Activated T-cell treated with anti-CD3 and anti-CD28 coated beads, Interleukin-2, amount 50 U/mL, for 72 hours (primary cell): Measurements from ENCODE around the gene FBXW10B. TPM values are rescaled to one million over a fixed set of nuclear protein-coding genes. Genes with fewer than 3 reads are reported as not detected.
"Not testable (repeated sequence)": the region's sequence is repeated elsewhere in the genome, so short reads cannot be mapped to it uniquely, and the experiment has no call there.

Experiments
- ATAC-seq, 2 donors: fragments of 150-1000 bp; cut with Tn5 transposase; replicated peaks in 1 of 2; 2 replicates each; pipeline ENCODE4 v1.10.0; 2021; ENCODE audit warnings: moderate library complexity in 2 of 2, mild to moderate bottlenecking in 1 of 2
- DNase-seq, 2 donors: peaks; one replicate each; pipeline ENCODE4 v3.0.0; 2021 to 2022; ENCODE audit warnings: mixed read lengths in 1 of 2
- H3K27ac Mint-ChIP-seq: one replicate; pipeline ENCODE4 v1.8.0; 2022; ENCODE audit warnings: mild to moderate bottlenecking, moderate library complexity, mixed read lengths
- H3K27me3 Mint-ChIP-seq: one replicate; pipeline ENCODE4 v1.8.0; 2022; ENCODE audit warnings: low read depth, mixed read lengths
- H3K36me3 Mint-ChIP-seq, 2 donors: one replicate each; pipeline ENCODE4 v1.8.0; 2022; ENCODE audit warnings: mixed read lengths in 2 of 2, mild to moderate bottlenecking in 1 of 2; ENCODE audit not compliant: insufficient read depth in 2 of 2
- H3K4me1 Mint-ChIP-seq: one replicate; pipeline ENCODE4 v1.8.0; 2022; ENCODE audit warnings: low read depth, mixed read lengths
- H3K4me3 Mint-ChIP-seq, 2 donors: one replicate each; pipeline ENCODE4 v1.8.0; 2022; ENCODE audit warnings: mild to moderate bottlenecking in 2 of 2, mixed read lengths in 2 of 2, moderate library complexity in 2 of 2
- H3K9me3 Mint-ChIP-seq, 2 donors: one replicate each; pipeline ENCODE4 v1.8.0; 2022; ENCODE audit warnings: mixed read lengths in 2 of 2
- total RNA-seq, 2 donors: library from RNA; stranded (reverse); gene quantifications; one replicate each; pipeline ENCODE4 v1.2.3, GENCODE V29; 2022

Gene FBXW10B, protein sequence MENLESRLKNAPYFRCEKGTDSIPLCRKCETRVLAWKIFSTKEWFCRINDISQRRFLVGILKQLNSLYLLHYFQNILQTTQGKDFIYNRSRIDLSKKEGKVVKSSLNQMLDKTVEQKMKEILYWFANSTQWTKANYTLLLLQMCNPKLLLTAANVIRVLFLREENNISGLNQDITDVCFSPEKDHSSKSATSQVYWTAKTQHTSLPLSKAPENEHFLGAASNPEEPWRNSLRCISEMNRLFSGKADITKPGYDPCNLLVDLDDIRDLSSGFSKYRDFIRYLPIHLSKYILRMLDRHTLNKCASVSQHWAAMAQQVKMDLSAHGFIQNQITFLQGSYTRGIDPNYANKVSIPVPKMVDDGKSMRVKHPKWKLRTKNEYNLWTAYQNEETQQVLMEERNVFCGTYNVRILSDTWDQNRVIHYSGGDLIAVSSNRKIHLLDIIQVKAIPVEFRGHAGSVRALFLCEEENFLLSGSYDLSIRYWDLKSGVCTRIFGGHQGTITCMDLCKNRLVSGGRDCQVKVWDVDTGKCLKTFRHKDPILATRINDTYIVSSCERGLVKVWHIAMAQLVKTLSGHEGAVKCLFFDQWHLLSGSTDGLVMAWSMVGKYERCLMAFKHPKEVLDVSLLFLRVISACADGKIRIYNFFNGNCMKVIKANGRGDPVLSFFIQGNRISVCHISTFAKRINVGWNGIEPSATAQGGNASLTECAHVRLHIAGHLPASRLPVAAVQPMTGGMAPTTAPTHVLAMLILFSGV
- 1 to 10 TPM; 1.2 to 1.5 TPM for total RNA-seq

DNA sequence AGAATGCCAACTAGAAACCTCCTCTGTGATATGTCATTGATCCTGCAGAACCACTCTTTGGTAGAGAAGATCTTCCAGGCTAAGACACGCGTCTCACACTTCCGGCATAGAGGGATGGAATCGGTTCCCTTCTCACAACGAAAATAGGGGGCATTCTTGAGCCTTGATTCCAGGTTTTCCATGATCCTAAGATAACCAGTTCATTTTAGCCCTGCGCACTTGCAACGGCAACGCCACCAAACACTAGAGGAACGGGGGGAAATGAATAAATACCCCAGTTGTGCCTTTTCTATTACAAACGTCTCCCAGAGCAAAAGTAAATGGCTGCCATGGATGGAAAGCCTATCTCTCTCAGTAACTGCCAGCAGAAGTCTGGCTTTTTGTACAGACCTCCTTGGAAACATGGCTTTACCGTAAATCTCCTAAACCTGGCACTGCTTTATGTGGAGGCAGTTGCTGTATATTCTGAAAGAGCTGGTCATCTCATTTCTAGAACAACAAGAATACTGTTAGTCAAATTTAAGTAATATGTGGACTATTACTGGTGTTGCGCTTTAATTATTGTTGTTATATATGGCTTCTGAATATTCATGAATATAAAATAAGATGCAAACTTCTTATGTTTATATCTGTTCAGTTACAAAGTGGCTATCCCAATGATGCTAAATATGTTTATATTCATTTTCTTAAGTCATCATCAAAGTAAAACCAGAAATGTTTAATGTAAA, at the start of gene FBXW10B:
TSS of gene FBXW10B (minus strand) at position 374 of the 728 bp plus-strand sequence. CDS start at position 182, 192 bp downstream.
- H3K36me3 Mint-ChIP-seq, ATAC-seq, H3K27me3 Mint-ChIP-seq, DNase-seq, H3K9me3 Mint-ChIP-seq, H3K4me1 Mint-ChIP-seq, H3K4me3 Mint-ChIP-seq: not testable (repeated sequence)
- H3K27ac Mint-ChIP-seq, result peak within 1 kb of the TSS; percentile 16

- no peak for ATAC-seq
- no peaks in the 10 kb centered on the region for H3K27me3 Mint-ChIP-seq
- H3K4me3 Mint-ChIP-seq, result no peak overlapping the region
- peaks cover 4 to 14% of the 10 kb centered on the region in 2 donors for H3K36me3 Mint-ChIP-seq
- peak overlapping the region; percentile 42 for H3K27ac Mint-ChIP-seq
- no peak for DNase-seq
- H3K9me3 Mint-ChIP-seq, result no peaks in the 10 kb centered on the region
- no peaks in the 10 kb centered on the region for H3K4me1 Mint-ChIP-seq
These were observed 44.2 kb upstream of the FBXW10B start for GRCh38 chr17:15663691-15664090.

DNA sequence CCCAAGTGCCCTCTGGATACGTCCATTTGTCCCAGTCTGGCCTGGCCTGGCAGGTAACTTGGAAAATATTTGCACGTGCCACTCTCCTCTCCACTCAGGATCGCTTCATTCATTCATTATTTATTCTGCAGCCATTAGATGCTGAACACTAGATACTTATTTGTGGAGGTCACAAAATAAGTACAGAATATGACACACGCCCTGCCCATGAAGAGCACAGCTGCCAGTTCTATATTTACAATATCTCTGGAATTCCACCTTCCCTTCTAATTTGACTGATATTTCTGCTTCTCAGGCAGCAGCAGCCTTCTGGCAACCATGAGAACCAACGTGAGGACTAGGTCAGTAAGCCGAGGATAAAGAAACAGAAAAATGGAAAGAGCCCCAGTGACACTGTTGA, 43.7 kb upstream of the FBXW10B start:
- Mint-ChIP-seq H3K27me3 (no peaks in the 10 kb centered on the region), H3K36me3 (peaks cover 4 to 10% of the 10 kb centered on the region in 2 donors), H3K27ac (no peak overlapping the region), H3K9me3 (no peaks in the 10 kb centered on the region), H3K4me3 (no peak overlapping the region), H3K4me1 (no peaks in the 10 kb centered on the region)
- ATAC-seq (no peak), DNase-seq (no peak)

- H3K4me1 Mint-ChIP-seq, result no peaks in the 10 kb centered on the region
- H3K4me3 Mint-ChIP-seq, result no peak overlapping the region
- peaks cover 4 to 7% of the 10 kb centered on the region in 2 donors for H3K36me3 Mint-ChIP-seq
- no peaks in the 10 kb centered on the region for H3K27me3 Mint-ChIP-seq
- H3K27ac Mint-ChIP-seq, result no peak overlapping the region
- ATAC-seq (no peak), DNase-seq (no peak)
- H3K9me3 Mint-ChIP-seq, result no peaks in the 10 kb centered on the region
These were observed 43.2 kb upstream of the FBXW10B start for GRCh38 chr17:15662681-15663080.

DNA sequence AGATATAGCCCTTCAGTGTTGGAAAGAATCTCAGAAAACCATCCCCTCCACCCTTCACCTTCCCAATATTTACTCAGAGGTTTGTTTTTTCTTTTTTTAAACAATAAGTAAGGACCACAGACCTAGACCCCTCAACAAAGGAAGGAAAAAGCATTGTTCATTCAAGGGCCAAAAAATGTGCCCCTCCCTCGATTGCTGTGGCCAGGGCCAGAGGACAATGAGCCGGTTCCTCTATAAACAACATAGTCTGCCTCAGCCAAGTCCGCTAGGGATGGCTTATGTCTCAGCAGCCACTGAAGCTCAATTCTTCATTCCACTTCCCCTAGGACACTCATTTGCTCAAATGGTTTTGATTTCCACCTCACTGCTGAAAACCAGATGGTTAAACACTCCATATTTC, 40.6 kb upstream of the FBXW10B start:
- H3K36me3 Mint-ChIP-seq, result peaks cover 3 to 4% of the 10 kb centered on the region in 2 donors
- H3K27me3 Mint-ChIP-seq, result no peaks in the 10 kb centered on the region
- H3K27ac Mint-ChIP-seq, result no peak overlapping the region
- ATAC-seq (no peak), DNase-seq (no peak)
- H3K9me3 Mint-ChIP-seq, result no peaks in the 10 kb centered on the region
- no peaks in the 10 kb centered on the region for H3K4me1 Mint-ChIP-seq
- H3K4me3 Mint-ChIP-seq, result no peak overlapping the region

DNA sequence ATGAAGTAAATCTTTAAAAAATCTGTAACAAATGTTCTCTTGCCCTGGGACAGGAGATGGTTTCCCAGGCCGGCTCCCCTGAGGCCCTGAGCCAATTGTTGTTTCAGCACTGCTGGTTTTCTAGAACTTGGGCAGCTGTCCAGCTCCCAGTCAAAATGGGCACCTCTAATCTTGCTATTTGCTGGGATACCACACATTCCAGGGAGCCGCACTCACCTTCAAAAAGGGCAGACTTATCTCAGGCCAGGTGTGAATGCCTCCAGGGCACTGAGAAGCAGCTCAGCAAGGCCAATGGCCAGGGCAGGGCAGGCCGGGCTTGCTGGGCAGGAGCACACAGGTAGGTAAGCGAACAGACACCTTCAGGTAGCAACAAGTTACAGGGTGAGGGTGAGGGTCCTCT, 40.2 kb upstream of the FBXW10B start:
- Mint-ChIP-seq H3K4me1 (no peaks in the 10 kb centered on the region), H3K27me3 (no peaks in the 10 kb centered on the region), H3K36me3 (peaks cover 3 to 4% of the 10 kb centered on the region in 2 donors), H3K27ac (no peak overlapping the region), H3K4me3 (no peak overlapping the region), H3K9me3 (no peaks in the 10 kb centered on the region)
- DNase-seq (no peak), ATAC-seq (no peak)

DNA sequence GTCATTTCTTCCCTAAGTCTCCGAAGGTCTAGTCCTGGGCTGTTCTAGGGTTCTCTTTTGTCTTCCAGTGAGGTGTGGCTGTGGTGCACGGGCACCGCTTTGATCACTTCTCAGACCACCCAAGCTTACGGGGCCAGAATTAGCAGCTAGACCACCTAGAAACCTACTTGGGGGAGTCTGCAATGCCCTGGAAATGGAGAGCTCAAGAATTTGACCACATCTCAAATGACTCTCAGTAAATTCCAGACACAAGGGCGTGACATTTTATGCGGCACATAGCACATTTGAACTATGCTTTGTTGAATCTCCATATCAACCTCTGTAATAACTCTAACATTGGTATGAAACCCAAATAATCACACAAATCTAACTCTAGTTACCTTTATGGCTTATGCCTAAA, 39.7 kb upstream of the FBXW10B start:
- no peak for ATAC-seq
- Mint-ChIP-seq H3K4me3 (no peak overlapping the region), H3K27me3 (no peaks in the 10 kb centered on the region), H3K36me3 (peaks cover 3 to 4% of the 10 kb centered on the region in 2 donors), H3K4me1 (no peaks in the 10 kb centered on the region), H3K9me3 (no peaks in the 10 kb centered on the region), H3K27ac (no peak overlapping the region)
- no peak for DNase-seq

DNA sequence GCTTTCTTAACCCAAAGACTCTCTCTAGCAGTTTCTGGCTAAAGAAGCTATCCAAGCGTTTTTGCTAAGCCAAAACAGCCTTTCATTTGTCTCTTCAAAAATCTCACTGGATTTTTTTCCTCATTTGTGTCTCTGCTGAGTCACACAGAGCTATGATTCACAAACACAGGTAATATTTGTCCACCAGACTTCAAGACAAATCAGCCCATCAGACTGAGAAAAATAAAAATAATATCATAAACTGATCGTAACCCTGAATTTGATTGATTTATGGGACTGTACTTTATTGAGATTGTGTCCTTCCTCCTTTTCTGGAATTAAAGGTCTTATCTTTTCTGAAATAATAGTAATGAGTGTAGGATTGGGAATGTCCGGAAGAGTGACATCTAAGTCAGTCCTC, 38.8 kb upstream of the FBXW10B start:
- Mint-ChIP-seq H3K4me1 (no peaks in the 10 kb centered on the region), H3K27me3 (no peaks in the 10 kb centered on the region), H3K9me3 (no peaks in the 10 kb centered on the region), H3K36me3 (no peaks in the 10 kb centered on the region), H3K27ac (no peak overlapping the region), H3K4me3 (no peak overlapping the region)
- ATAC-seq, result no peak
- no peak for DNase-seq

- Mint-ChIP-seq H3K27ac (no peak overlapping the region), H3K4me1 (no peaks in the 10 kb centered on the region), H3K9me3 (no peaks in the 10 kb centered on the region)
These were observed 38.4 kb upstream of the FBXW10B start for GRCh38 chr17:15657868-15658267.

GRCh38 chr17:15654886-15655561, 35.5 kb upstream of the FBXW10B start:
- Mint-ChIP-seq H3K27me3 (no peaks in the 10 kb centered on the region), H3K4me3 (no peak overlapping the region), H3K4me1 (peaks cover 7% of the 10 kb centered on the region), H3K27ac (no peak overlapping the region), H3K9me3 (no peaks in the 10 kb centered on the region), H3K36me3 (peaks cover 0 to 2% of the 10 kb centered on the region in 2 donors)
- DNase-seq (no peak), ATAC-seq (no peak)

More at GRCh38 chr17:15657868-15658267, 38.4 kb upstream of the FBXW10B start:
- DNase-seq (no peak), ATAC-seq (no peak)
- H3K4me3 Mint-ChIP-seq, result no peak overlapping the region
- peaks cover 0 to 2% of the 10 kb centered on the region in 2 donors for H3K36me3 Mint-ChIP-seq
- H3K27me3 Mint-ChIP-seq, result no peaks in the 10 kb centered on the region

GRCh38 chr17:15654401-15654800, 34.9 kb upstream of the FBXW10B start:
- ATAC-seq, H3K9me3 Mint-ChIP-seq: not testable (repeated sequence)

GRCh38 chr17:15652960-15653359, 33.5 kb upstream of the FBXW10B start:
- DNase-seq, result no peak
- H3K4me1 Mint-ChIP-seq, result peaks cover 7% of the 10 kb centered on the region
- no peaks in the 10 kb centered on the region for H3K9me3 Mint-ChIP-seq
- no peak overlapping the region for H3K27ac Mint-ChIP-seq
- peaks cover 0 to 2% of the 10 kb centered on the region in 2 donors for H3K36me3 Mint-ChIP-seq
- H3K27me3 Mint-ChIP-seq, result no peaks in the 10 kb centered on the region
- H3K4me3 Mint-ChIP-seq, result no peak overlapping the region
- no peak for ATAC-seq

More at GRCh38 chr17:15654401-15654800, 34.9 kb upstream of the FBXW10B start:
- not testable (repeated sequence) for DNase-seq, H3K27ac Mint-ChIP-seq, H3K36me3 Mint-ChIP-seq, H3K4me1 Mint-ChIP-seq, H3K27me3 Mint-ChIP-seq, H3K4me3 Mint-ChIP-seq
